ENCODE results near the gene DENND4C. TPM values are rescaled to one million over a fixed set of nuclear protein-coding genes. Genes with fewer than 3 reads are reported as not detected.
A peak's percentile ranks its signal among the peaks of the same experiment; 100 is the strongest.
"Not testable (repeated sequence)": the region's sequence is repeated elsewhere in the genome, so short reads cannot be mapped to it uniquely, and the experiment has no call there.

The DENND4C gene
- total RNA-seq, 2 experiments from 2014 or later, result 8.7 to 9.0 TPM

DNA sequence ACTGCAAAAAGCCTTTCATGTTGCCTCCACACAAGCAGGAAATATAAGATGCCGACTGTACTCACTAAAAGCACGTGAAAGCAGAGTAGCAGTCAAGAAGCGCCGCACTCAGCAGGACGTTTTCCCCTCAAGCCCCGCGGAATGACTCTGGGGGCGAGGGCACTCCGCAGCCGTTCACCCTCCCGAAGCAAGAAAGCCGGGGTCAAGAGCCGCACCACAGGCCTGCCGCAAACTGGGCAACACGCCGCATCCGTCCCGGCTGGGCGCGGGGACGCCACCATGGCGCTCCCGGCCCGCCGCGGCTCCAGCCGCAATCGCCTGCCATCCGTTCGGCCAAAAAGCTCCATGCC lies 149.2 kb downstream of the DENND4C start:
- CTCF ChIA-PET, result interaction anchor here (1.1 kb wide), 1 partner anchor 147 kb away, joined by 3 read pairs; no protein-coding TSS in a partner anchor
- H3K27me3 Mint-ChIP-seq (ENCODE audit: low read depth), result no peaks in the 10 kb centered on the region
- H3K9me3 Mint-ChIP-seq, result no peaks in the 10 kb centered on the region
- peaks cover 54% of the 10 kb centered on the region for H3K36me3 Mint-ChIP-seq (ENCODE audit: low read depth)
- peak overlapping the region; percentile 91 for H3K4me3 Mint-ChIP-seq
- DNase-seq, result no peak
- intact Hi-C loops (cut with micrococcal nuclease), result loop anchor here (1.0 to 10.0 kb wide), 10 partner anchors 29 to 1122 kb away; partner anchors contain the start of genes DENND4C, HAUS6, PLIN2 and RRAGA
- H3K27ac Mint-ChIP-seq, result peak overlapping the region; percentile 97
- H3K4me1 Mint-ChIP-seq (ENCODE audit: low read depth), result peaks cover 37% of the 10 kb centered on the region

DNA sequence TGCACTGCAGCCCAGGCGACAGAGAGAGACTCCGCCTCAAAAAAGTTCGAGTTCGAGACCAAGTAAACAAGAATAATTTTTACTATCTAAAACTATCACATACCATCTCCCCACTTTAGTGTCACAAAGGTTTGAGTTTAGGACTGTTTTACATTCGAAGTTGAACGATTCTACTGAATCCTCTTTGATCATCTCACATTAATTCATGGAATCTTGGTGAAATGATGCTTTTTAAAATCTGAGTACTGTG lies 150.3 kb downstream of the DENND4C start:
- peaks cover 47% of the 10 kb centered on the region for H3K36me3 Mint-ChIP-seq (ENCODE audit: low read depth)
- no peak for DNase-seq
- CTCF ChIA-PET, result no interaction called here
- intact Hi-C loops (cut with micrococcal nuclease), result loop anchor here (1.0 to 10.0 kb wide), 10 partner anchors 28 to 1123 kb away; partner anchors contain the start of genes DENND4C, HAUS6, PLIN2 and RRAGA
- no peaks in the 10 kb centered on the region for H3K27me3 Mint-ChIP-seq (ENCODE audit: low read depth)
- peak overlapping the region; percentile 91 for H3K4me3 Mint-ChIP-seq
- H3K4me1 Mint-ChIP-seq (ENCODE audit: low read depth), result peaks cover 37% of the 10 kb centered on the region
- H3K9me3 Mint-ChIP-seq, result no peaks in the 10 kb centered on the region
- H3K27ac Mint-ChIP-seq, result peak overlapping the region; percentile 97

DNA sequence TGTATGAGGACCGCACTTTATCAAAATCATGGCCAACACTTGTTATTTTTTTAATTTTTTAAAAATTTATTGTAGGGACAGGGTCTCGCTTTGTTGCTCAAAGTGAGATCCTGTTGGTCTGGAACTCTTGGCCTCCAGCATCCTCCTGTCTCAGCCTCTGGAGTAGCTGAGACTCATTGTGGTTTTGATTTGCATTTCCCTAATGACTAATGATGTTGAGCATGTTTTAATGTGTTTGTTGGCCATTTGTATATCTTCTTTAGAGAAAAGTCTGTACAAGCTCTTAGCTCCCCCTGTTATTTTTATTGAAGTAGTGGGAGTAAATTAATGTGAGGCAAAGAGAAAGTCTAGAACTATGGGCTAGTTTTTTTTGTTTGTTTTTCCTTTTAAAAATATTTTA lies 151.2 kb downstream of the DENND4C start:
- Mint-ChIP-seq H3K4me1 (ENCODE audit: low read depth) (peaks cover 28% of the 10 kb centered on the region), H3K9me3 (no peaks in the 10 kb centered on the region), H3K27ac (no peak overlapping the region), H3K4me3 (no peak overlapping the region), H3K36me3 (ENCODE audit: low read depth) (peaks cover 40% of the 10 kb centered on the region), H3K27me3 (ENCODE audit: low read depth) (no peaks in the 10 kb centered on the region)
- DNase-seq, result no peak
- CTCF ChIA-PET, result no interaction called here
- intact Hi-C loops (cut with micrococcal nuclease), result loop anchor here (5.0 to 10.0 kb wide), 2 partner anchors 57 to 1124 kb away; no protein-coding TSS in a partner anchor

DNA sequence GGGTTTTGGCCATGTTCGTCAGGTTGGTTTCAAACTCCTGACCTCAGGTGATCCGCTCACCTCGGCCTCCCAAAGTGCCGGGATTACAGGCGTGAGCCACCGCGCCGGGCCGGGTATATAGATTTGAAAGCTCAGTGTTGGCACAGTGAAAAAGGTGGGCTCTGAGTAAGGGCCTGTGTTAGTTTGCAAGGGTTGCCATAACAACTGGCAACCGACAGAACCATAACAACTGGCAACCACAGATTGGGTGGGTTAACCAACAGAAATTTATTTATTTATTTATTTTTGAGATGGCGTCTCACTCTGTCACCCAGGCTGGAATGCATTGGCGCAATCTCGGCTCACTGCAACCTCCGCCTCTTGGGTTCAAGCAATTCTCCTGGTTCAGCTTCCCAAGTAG lies 154.7 kb downstream of the DENND4C start:
- CTCF ChIA-PET; H3K27ac Mint-ChIP-seq; H3K4me3 Mint-ChIP-seq; H3K9me3 Mint-ChIP-seq; H3K27me3 Mint-ChIP-seq (ENCODE audit: low read depth); H3K36me3 Mint-ChIP-seq (ENCODE audit: low read depth); DNase-seq: not testable (repeated sequence)
- peaks cover 13% of the 10 kb centered on the region for H3K4me1 Mint-ChIP-seq (ENCODE audit: low read depth)
- intact Hi-C loops (cut with micrococcal nuclease), result loop anchor here (10.0 kb wide), 1 partner anchor 60 kb away; no protein-coding TSS in a partner anchor

DNA sequence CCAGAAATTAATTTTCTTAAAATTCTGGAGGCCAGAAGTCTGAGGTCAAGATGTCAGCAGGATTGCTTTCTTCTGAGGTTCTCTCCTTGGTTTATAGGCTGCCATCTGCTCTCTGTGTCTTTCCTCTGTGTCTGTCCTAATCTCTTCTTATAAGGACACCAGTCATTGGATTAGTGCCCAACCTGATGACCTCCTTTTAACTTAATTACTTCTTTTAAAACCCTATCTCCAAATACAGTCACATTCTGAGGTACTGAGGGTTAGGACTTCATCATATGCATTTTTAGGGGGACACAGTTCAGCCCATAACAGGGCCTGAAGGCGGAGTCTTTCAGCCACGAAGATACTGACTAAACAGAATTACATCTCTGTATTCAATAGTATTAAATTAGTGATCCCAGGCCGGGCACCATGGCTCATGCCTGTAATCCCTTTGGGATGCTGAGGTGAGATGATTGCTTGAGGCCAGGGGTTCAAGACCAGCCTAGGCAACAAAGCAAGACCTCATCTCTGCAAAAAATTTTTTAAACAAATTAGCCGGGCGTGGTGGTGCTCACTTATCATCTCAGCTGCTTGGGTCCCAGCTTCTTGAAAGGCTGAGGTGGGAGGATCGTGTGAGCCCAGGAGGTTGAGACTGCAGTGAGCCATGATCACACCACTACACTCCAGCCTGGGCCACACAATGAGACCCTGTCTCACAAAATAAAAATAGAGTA lies 155.5 kb downstream of the DENND4C start:
- no peak for DNase-seq
- CTCF ChIA-PET, result no interaction called here
- Mint-ChIP-seq H3K4me1 (ENCODE audit: low read depth) (peaks cover 10% of the 10 kb centered on the region), H3K9me3 (no peaks in the 10 kb centered on the region), H3K4me3 (no peak overlapping the region), H3K36me3 (ENCODE audit: low read depth) (peaks cover 1% of the 10 kb centered on the region), H3K27me3 (ENCODE audit: low read depth) (no peaks in the 10 kb centered on the region), H3K27ac (no peak overlapping the region)
- intact Hi-C loops (cut with micrococcal nuclease), result loop anchor here (10.0 kb wide), 1 partner anchor 61 kb away; no protein-coding TSS in a partner anchor

DNA sequence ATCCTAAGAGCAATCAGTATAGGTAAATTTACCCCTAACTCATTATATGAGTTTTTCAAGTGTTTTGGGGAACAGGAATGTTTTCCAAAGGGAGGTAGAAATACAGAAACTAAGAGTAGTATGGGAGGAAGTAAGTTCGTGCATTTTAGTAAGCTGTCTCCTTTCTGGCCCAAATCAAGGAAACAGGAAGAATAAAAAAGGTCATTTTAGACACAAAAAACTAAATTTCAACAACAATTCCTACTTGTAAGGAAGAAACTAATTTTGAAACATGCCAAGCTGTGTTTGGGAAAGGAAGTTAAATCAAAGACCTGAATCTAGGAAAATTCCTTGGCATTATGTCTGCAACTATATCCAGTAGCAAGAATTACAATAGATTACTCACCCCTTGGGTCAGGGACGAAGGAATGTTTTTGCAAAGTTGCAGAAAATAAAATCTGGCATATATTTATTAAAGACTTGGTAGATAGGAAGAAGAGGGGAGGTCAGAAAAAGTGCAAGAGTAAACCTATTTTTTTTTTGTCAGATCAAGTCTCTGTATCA lies 156.1 kb downstream of the DENND4C start:
- no peak overlapping the region for H3K27ac Mint-ChIP-seq
- no peaks in the 10 kb centered on the region for H3K27me3 Mint-ChIP-seq (ENCODE audit: low read depth)
- peaks cover 5% of the 10 kb centered on the region for H3K4me1 Mint-ChIP-seq (ENCODE audit: low read depth)
- H3K9me3 Mint-ChIP-seq, result no peaks in the 10 kb centered on the region
- CTCF ChIA-PET, result no interaction called here
- no peaks in the 10 kb centered on the region for H3K36me3 Mint-ChIP-seq (ENCODE audit: low read depth)
- no peak overlapping the region for H3K4me3 Mint-ChIP-seq
- no peak for DNase-seq
- intact Hi-C loops (cut with micrococcal nuclease), result loop anchor here (10.0 kb wide), 1 partner anchor 62 kb away; no protein-coding TSS in a partner anchor

DNA sequence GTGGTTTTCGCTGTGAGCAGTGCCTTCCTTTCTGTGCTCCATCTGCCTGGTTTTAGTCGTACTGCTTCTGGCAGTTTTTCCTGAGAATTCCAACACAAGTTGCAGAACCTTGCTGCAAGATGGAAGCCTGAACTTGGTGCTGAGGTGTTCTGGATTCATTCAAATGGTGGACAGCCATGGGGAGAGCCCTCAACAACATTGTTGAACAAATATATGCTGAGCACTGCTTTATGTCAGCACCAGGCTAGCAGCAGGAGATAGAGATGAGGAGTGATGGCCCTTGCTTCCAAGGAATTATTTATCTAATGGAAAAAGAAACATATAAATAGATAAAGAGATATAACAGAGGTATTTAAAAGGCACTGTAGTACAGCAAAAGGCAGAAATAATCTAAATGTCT lies 156.8 kb downstream of the DENND4C start:
- Mint-ChIP-seq H3K4me1 (ENCODE audit: low read depth) (no peaks in the 10 kb centered on the region), H3K27me3 (ENCODE audit: low read depth) (no peaks in the 10 kb centered on the region), H3K27ac (no peak overlapping the region), H3K36me3 (ENCODE audit: low read depth) (no peaks in the 10 kb centered on the region), H3K4me3 (no peak overlapping the region), H3K9me3 (no peaks in the 10 kb centered on the region)
- intact Hi-C loops (cut with micrococcal nuclease), result loop anchor here (10.0 kb wide), 1 partner anchor 63 kb away; no protein-coding TSS in a partner anchor
- CTCF ChIA-PET, result no interaction called here
- DNase-seq, result no peak

DNA sequence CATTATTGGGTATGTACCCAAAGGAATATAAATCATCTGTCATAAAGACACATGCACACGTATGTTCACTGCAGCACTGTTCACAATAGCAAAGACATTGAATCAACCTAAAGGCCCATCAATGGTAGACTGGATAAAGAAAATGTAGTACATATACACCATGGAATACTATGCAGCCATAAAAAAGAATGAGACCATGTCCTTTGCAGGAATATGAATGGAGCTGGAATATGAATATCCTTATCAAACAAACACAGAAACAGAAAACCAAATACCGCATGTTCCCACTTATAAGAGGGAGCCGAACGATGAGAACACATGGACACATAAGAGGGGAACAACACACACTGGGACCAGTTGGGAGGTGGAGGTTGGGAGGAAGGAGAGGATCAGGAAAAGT lies 159.0 kb downstream of the DENND4C start:
- H3K27me3 Mint-ChIP-seq (ENCODE audit: low read depth); H3K4me1 Mint-ChIP-seq (ENCODE audit: low read depth); H3K9me3 Mint-ChIP-seq; H3K36me3 Mint-ChIP-seq (ENCODE audit: low read depth); CTCF ChIA-PET; DNase-seq; H3K27ac Mint-ChIP-seq; H3K4me3 Mint-ChIP-seq: not testable (repeated sequence)
- intact Hi-C loops (cut with micrococcal nuclease), result loop anchor here (10.0 kb wide), 1 partner anchor 65 kb away; no protein-coding TSS in a partner anchor

DNA sequence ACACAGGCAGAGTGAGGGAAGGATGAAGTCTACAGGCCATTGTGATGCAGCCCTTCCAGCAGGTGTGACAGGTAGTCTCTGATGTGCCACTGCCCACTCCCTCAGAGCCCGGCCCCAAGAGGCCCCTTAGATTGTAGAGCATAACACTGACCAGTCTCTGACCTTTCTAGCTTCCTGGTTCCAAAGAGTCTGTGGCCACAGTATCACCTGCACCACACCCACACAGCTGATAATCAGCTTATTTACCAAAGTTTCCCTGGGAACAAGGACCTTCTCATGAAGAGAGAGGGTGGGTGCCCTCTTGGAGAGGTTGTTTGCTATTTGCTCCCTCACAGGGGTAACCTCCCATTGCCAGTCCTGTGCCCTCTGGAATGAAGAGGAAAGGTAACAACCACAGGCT lies 167.4 kb downstream of the DENND4C start:
- H3K27me3 Mint-ChIP-seq (ENCODE audit: low read depth), result no peaks in the 10 kb centered on the region
- intact Hi-C loops (cut with micrococcal nuclease), result no loop called here
- H3K36me3 Mint-ChIP-seq (ENCODE audit: low read depth), result no peaks in the 10 kb centered on the region
- H3K9me3 Mint-ChIP-seq, result no peaks in the 10 kb centered on the region
- H3K4me3 Mint-ChIP-seq, result no peak overlapping the region
- CTCF ChIA-PET, result no interaction called here
- H3K4me1 Mint-ChIP-seq (ENCODE audit: low read depth), result no peaks in the 10 kb centered on the region
- no peak for DNase-seq
- no peak overlapping the region for H3K27ac Mint-ChIP-seq

DNA sequence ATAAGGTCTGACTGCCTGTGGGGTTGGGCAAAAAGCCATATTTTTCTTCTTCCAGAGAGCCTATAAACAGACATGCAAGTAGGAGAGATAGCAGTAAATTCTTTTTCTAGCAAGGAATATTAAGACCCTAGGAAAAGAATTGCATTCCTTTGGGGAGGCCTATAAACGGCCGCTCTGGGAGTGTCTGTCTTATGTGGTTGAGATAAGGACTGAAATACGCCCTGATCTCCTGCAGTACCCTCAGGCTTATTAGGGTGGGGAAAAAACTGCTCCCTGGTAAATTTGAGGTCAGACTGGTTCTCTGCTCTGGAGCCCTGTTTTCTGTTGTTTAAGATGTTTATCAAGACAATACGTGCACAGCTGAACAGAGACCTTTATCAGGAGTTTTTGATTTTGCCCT lies 172.7 kb downstream of the DENND4C start:
- DNase-seq; CTCF ChIA-PET; H3K36me3 Mint-ChIP-seq (ENCODE audit: low read depth); H3K4me3 Mint-ChIP-seq; H3K27me3 Mint-ChIP-seq (ENCODE audit: low read depth); H3K4me1 Mint-ChIP-seq (ENCODE audit: low read depth); H3K27ac Mint-ChIP-seq; H3K9me3 Mint-ChIP-seq: not testable (repeated sequence)
- intact Hi-C loops (cut with micrococcal nuclease), result loop anchor here (10.0 kb wide), 1 partner anchor 1282 kb away; the partner anchor contains the start of gene FOCAD

DNA sequence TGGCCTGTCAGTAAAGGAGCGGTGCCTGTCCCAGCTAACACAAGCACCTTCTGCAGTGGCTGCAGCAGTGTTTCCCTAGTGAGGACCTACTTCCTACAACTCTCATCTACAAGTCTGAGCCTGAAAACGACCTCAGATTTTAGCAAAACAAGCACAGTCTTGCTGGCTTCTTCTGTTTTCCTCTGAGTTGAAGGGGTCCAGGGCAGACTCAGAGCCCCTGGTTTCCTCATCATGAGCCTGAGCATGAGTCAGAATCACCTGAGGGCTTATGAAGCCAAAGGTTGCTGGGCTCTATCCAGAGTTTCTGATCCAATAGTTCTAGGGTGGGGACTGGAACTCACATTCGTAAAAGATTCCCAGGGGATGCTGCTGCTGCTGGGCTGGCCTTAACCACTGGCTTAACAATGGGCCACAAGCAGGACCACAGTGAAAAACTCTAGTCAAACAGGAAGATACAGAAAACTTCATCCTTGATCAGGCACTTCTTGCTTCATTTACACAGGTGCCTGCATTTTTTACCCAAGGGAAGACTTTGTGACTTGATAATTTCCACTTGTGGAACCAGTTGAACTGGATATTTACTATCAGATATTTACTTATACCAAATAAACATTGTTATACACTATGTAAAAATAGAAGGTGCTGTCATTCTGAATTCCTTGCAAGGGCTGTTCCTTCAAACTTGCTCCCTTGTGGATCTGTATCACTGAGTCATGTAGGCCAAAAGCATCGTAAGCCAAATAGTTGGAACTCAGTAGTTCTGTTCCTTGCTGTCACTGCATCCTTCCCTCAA lies 174.0 kb downstream of the DENND4C start:
- Mint-ChIP-seq H3K36me3 (ENCODE audit: low read depth) (no peaks in the 10 kb centered on the region), H3K27me3 (ENCODE audit: low read depth) (no peaks in the 10 kb centered on the region), H3K4me1 (ENCODE audit: low read depth) (peaks cover 5% of the 10 kb centered on the region), H3K9me3 (peaks cover 4% of the 10 kb centered on the region), H3K4me3 (no peak overlapping the region), H3K27ac (no peak overlapping the region)
- no peak for DNase-seq
- intact Hi-C loops (cut with micrococcal nuclease), result loop anchor here (10.0 kb wide), 1 partner anchor 1280 kb away; the partner anchor contains the start of gene FOCAD
- CTCF ChIA-PET, result interaction anchor here (0.6 kb wide), 1 partner anchor 168 kb away, joined by 4 read pairs; no protein-coding TSS in a partner anchor

DNA sequence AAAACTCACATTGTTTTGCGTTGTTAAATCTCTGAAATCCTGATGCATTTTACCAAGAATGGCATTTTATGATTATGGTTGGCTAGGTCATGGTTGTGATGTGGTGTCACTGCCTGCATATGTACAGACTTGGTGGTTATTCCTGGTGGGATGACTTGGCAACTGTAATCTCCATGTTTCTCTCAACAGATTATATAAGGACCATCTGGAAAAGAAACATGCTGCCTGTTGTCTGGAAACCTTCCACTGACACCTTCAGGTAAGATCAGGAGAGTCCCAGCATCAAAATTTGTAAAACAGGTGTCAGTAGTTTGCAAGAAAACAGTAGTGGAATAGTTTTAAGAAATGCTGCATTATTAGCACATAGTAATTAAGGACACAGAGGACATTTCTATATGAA lies 175.3 kb downstream of the DENND4C start:
- CTCF ChIA-PET, result interaction anchor here (0.7 kb wide), 1 partner anchor 22 kb away, joined by 4 read pairs; no protein-coding TSS in a partner anchor
- Mint-ChIP-seq H3K4me1 (ENCODE audit: low read depth) (peaks cover 12% of the 10 kb centered on the region), H3K36me3 (ENCODE audit: low read depth) (peaks cover 2% of the 10 kb centered on the region), H3K4me3 (no peak overlapping the region), H3K27ac (no peak overlapping the region), H3K9me3 (peaks cover 4% of the 10 kb centered on the region), H3K27me3 (ENCODE audit: low read depth) (no peaks in the 10 kb centered on the region)
- intact Hi-C loops (cut with micrococcal nuclease), result loop anchor here (10.0 kb wide), 1 partner anchor 1279 kb away; the partner anchor contains the start of gene FOCAD
- DNase-seq, result no peak
